HG03378 (cell line): Measurements from ENCODE around the gene GRK5.

ENCODE experiments used
- ATAC-seq: cut with Tn5 transposase; IDR thresholded peaks from one replicate; pipeline ENCODE4 v1.9.1; 2021; ENCODE audit warnings: mild to moderate bottlenecking, moderate library complexity; ENCODE audit not compliant: unreplicated experiment

GRK5 gene

DNA sequence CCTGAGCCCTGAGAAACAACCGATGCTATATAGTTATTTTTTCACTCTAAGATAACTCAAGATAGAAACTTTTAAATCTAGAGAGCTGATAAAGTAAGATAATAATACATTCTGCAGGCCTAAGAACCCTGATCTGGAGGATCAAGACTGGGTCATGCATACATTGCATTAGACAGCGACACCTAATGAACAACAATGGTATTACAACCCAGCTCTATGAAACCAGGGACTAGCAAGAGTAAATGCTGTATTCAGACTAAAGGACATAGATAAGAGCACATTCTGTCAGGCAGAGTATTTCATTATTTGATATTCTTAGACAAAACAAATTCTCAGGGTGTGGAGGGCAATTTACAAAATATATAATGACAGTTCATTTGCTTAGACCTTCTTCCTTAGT is 148.6 kb downstream of the GRK5 start:
- ATAC-seq, result no peak

GRCh38 chr10:119357412-119358151 is 150.2 kb downstream of the GRK5 start:
- no peak for ATAC-seq

DNA sequence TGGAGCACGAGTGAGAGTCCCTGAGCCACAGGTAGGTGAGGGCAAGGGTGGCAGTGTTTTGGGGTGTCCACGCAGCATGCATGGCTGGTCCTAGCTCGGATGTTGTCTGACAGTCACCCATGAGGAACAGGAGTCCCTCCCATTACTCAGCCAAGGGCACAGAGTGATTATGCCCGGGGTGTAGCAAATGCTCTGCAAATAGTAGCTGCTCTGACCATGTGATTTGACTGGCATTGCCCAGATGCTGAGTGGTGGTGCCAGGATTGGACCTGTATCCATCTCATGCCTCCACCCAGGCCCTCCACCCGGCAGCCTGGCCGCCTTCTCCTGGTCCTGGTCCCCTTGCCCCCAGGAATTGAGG is 150.8 kb downstream of the GRK5 start:
- ATAC-seq, result no peak

- ATAC-seq, result no peak
Observed at GRCh38 chr10:119358567-119358966, 151.2 kb downstream of the GRK5 start.

DNA sequence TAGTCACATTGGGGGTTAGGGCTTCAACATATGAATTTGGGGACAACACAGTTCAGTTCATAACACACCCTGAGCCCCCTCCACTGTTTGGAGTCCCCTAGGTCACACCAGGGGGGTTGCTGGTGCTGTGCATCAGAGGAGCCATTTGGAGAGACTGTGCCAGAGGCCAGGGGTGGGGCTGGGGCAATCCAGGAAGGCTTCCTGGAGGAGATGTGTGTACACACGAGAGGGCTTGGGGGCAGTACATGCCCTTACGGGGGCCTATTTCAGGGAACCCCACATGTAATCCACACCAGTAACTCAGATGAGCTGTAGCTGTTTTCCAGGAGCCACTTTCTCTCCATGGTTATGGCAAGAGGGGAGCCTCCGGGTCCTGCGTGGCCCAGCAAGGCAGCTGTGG is 151.7 kb downstream of the GRK5 start:
- no peak for ATAC-seq

GRCh38 chr10:119360181-119360921 is 153.0 kb downstream of the GRK5 start:
- ATAC-seq, result no peak

DNA sequence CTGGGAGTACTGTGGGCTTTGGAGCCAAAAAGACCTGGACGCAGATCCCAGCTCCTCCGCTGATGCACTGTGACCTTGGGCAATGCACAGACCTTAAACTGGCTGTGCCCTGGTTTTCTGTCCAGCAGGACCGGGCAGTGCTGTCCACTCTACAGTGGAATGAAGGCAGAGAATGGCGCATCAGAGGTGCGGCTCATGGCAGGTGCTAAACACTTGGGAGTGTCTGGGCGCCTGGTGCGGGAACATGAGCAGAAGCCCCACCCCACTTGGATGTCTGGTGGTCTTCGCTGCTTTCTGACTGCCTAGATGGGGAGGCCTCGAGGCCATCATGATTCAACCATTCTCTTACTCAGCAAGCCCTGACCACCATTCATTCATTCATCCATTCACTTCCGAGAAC is 153.7 kb downstream of the GRK5 start:
- ATAC-seq, result no peak

DNA sequence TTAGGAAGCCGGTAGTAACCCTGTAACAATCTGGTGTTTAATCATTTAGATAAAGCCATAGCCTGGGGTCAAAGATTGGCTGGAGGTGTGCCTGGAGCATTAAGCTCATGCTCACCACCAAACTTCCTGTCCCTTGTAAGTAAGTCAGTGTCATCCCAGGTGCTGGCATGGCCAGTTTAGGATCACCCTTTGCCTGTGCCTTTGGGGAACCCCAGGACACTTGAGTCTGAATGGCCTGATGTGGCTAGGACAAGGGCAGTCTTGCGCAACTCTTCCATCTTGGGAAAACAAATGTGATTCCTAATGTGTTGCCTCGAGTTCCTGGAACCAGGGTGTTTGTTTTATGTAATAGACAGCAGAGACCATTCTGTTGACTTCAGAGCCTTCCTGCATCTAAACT is 154.8 kb downstream of the GRK5 start:
- ATAC-seq, result no peak

DNA sequence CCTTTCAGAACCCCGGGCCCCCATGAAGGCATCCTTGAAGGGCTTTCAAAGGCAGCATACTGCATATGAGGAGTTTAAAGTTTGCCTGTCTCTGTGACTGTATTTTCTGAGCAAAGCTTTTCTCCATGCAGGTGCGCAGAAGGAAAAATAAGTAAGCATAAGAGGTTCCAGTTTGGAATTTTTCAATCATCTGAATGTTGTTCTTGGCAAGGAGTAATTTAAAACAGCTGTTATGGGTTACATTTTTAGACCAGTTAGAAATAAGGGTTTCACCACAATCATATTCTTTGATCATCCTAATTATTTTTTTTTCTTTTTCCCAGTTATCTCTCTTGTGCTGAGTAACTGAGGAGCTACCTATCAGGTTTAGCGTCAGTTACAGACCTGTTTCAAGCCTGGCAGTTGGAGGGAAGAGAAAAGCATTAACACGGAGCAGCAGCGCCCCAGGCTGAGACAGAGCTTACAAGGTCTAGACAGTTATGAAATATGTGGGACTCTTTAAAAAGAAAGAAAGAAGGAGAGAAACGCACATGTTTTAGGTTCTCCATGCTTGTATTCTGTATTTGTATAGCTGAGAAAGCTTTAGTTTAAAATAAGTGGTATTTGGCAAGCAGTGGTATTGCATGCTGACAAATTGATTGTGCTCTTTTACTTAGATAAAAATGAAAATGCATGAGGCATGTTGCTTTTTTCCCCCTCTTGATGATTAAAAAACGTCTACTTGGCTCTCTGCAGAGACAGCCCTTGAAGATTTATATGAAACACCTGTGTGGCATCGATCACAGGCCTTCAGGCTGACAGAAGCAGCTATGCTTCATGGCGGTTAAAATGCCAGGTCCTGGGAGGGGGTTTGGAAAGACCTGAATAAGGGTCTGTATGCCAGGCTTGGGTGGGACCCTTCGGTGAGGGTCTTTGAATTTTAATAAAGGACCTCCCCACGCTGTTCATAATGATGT is 157.6 kb downstream of the GRK5 start:
- ATAC-seq, result no peak

DNA sequence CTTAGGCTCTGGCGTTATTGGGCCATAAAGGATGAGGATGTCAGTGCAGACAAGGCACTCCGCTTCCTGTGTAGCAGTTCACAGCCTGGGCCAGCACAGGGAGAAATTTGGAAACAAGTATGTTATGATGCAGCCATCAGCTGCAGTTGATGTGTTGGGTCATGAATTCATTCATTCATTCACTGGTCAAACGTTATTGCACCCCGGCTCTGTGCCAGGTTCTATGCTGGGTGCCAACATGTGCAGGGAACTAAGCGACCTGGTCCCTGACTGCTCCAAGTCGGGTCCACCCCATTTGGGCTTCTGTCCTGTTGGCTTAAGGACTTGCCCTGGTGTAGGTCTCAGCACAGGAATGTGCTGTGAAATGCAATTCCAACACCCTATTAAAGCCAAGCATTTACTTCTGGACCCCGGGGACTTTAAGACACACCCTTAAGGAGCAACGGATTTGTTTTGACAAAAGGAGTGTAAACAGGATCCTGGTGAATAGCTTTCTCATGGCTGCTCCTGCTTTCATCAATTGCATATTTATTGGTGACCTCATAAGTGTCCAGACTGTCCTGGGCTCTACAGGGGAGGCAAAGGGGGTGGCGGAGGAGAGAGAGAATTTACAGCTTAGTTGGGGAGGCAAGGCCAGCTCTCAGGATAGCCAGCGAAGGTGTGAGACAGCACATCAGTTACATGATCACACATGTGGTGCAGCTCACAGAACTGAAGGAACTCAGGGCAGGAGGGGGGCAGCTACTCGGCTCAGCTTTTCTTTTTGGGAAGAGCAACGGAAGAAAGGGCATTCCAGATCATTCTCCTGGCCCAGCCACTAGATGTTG is 158.6 kb downstream of the GRK5 start:
- no peak for ATAC-seq

DNA sequence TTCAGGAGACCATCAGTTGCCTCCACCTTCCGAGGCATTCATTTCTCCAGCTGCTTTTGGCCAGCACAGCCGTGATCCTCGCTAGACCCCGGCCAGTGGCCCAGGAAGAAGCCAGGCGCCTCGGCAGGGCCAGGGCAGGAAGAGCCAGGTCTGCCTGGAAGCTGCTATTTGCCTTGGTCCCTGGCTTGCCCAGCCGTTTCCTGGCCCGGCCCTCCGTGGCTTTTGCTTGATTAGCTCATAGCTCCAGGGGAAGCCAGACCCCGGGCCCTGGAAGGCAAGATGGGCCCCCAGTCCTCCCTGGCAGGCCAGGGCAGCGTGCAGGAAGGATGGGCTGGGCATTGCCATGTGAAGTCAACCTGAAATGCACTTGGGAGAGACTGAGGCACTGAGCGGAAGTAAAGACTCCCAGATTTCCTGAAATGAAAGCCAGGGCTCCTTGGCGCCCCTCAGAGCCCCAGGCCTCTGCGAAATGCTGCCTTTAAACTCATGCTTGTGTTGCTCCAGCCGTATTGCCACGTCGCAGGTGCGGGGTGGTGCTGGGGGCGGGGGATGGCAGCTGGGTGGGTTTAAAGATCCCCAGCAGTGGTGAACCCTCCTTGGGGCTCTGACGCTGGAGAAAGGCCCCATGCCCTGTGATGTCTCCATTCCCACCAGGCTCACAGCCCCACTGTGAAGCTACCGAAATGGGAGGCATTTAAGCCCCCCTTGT is 160.6 kb downstream of the GRK5 start:
- no peak for ATAC-seq

DNA sequence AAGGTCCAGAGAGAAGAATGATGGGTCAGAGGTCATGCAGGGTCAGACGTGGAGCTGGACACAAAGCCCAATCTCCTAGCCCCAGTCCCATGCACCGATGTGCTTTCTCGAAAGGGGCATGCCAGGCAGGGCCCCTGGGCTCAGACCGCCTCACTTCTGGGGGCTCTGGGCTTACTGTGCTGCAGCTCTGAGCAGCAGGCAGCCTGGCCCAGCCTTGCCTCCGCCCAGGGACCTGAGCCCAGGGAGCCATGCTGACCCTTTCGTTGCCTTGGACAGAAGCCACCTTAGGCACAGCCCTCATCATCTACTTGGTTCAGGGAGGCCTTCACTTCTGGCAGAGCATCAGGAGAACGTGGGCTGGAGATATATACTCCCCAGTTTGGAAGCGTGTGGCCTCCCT is 161.2 kb downstream of the GRK5 start:
- ATAC-seq, result no peak

DNA sequence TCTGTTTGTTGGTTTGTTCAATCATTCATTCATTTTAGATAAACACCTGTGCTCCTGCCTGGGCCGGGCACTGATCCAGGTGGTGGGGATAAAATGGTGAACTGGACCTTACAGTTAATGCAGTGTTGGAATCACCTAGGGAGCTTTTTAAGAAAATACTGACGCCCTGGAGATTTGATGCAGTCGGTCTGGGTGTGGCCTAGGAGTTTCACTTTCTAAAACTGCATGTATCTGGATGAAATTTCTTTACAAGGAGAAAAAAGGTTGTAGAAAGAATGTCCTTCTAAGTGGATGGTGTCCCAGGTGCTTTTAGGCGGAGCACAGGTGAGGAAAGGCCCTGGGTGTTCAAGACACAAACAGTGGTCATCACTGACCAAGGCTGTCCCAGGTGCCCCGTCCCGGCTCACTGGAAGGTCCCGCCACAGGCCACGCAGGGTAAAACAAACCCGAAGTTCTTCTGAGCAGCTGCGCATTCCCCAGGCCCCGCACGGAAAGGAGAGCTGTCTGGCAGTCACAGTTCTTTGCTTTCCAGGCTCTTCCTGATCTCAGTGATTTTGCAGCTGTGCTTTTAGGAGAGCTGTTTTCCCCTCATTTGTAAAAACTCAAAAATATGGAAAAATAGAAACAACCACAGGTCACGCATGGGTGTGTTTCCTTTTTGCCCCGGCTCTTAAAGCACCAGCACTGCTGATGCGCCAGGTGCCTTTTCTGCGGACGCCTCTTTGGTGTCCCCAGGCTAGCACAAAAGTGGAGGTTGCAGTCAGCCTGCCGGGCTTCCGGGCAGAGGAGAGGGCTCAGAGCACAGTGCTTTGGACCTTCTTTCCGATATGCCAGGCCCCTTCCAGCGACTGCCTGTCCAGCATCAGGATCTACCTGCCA is 161.9 kb downstream of the GRK5 start:
- ATAC-seq, result peak; percentile 49

DNA sequence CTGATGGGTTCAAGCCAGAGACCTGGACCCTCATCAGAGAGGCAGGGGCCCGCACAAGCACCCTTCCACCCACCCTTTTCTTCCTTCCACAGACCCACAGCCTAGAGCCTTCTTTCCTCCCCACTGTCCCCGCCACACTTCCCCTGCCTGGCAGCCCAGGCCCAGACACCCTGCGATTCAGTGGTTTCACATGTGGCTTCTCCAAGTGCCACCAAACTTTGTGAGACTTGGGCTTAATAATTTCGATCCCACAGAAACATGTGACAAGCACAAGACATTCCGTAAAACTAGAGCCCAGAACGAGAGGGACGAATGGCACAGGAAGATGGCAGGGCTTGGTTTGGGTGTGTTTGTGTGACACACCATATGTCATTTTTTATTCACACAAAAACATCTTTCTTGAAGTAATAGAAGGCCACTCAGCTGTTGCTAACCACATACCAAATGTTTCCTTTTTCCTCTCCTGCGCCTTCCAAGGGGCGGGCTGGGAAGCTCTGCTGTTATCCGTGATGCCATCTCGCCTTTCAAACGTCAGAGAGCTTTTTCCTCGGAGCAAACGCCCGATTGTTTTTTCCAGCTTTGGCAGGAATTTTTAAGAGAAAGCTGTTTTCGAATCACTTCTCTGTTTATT is 162.9 kb downstream of the GRK5 start:
- ATAC-seq, result no peak

DNA sequence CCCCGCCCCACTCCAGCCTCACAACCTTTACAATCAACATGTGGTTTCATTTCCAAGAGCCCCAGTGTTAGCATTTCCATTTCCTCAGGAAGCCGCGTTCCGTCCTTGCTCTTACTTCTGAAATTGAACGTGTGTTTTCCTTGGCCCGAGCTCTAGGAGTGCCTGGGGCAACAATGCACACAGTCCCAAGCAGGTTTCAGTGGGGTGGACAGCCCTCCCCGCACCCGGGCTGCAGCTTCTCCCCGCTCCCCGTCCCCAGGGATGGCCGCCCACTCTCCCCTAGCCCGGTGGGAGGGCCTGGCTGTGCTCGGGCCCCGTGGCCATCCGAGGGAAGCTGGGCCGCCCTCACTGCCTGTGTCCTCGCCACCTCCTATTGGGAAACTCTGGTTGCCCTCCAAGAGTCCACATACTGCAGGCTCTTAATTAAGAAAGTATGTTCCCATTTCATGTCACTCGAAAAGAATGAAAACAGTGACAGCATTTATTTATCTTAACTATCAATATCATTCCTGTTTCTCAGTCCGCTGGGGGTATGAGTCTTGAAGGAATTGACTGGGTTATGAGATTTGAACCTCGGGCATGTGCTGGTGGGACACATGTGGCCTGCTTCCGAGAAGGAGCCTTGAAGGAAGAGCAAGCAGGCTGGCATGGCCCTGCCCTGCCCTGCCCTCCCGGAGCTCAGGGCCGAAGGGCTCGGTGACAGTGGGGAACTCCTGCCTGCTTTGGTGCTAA is 163.8 kb downstream of the GRK5 start:
- no peak for ATAC-seq

GRCh38 chr10:119371704-119372663 is 164.6 kb downstream of the GRK5 start:
- ATAC-seq, result peak; percentile 41
